GM08714 (cell line): Measurements from ENCODE around the gene PGS1.

ENCODE experiments used
- H3K4me3 ChIP-seq: fragments of 200-500 bp; sonication (Bioruptor generic); 2 replicates; pipeline ENCODE4 v1.5.1; 2014; ENCODE audit warnings: mild to moderate bottlenecking, low read length, inconsistent platforms
- ZNF274 ChIP-seq: IDR thresholded peaks from 2 replicates; pipeline ENCODE4 v1.6.1; 2012; ENCODE audit warnings: mild to moderate bottlenecking, low read depth, low read length

PGS1 gene

GRCh38 chr17:78435330-78436005 is 57.0 kb downstream of the PGS1 start:
- H3K4me3 ChIP-seq = no peak overlapping the region
- TF ChIP-seq ZNF274 = no peak

GRCh38 chr17:78437508-78438169 is 59.2 kb downstream of the PGS1 start:
- TF ChIP-seq ZNF274 = no peak
- H3K4me3 ChIP-seq = no peak overlapping the region

- no peak for TF ChIP-seq ZNF274
- H3K4me3 ChIP-seq = no peak overlapping the region
These were observed 59.8 kb downstream of the PGS1 start for GRCh38 chr17:78438271-78438691.

- no peak for TF ChIP-seq ZNF274
- H3K4me3 ChIP-seq = no peak overlapping the region
These were observed 60.4 kb downstream of the PGS1 start for GRCh38 chr17:78438694-78439325.

- H3K4me3 ChIP-seq = no peak overlapping the region
- TF ChIP-seq ZNF274 = no peak
These were observed 63.0 kb downstream of the PGS1 start for GRCh38 chr17:78441271-78441971.

GRCh38 chr17:78442648-78443218 is 64.3 kb downstream of the PGS1 start:
- H3K4me3 ChIP-seq = no peak overlapping the region
- no peak for TF ChIP-seq ZNF274

- no peak for TF ChIP-seq ZNF274
- no peak overlapping the region for H3K4me3 ChIP-seq
These were observed 65.9 kb downstream of the PGS1 start for GRCh38 chr17:78444392-78444791.

GRCh38 chr17:78446833-78447232 is 68.4 kb downstream of the PGS1 start:
- no peak overlapping the region for H3K4me3 ChIP-seq
- no peak for TF ChIP-seq ZNF274

GRCh38 chr17:78448356-78448993 is 70.0 kb downstream of the PGS1 start:
- TF ChIP-seq ZNF274 = no peak
- H3K4me3 ChIP-seq = no peak overlapping the region

GRCh38 chr17:78449983-78450595 is 71.6 kb downstream of the PGS1 start:
- no peak for TF ChIP-seq ZNF274
- H3K4me3 ChIP-seq = no peak overlapping the region

GRCh38 chr17:78450696-78451345 is 72.4 kb downstream of the PGS1 start:
- TF ChIP-seq ZNF274 = no peak
- H3K4me3 ChIP-seq = no peak overlapping the region

GRCh38 chr17:78451753-78452152 is 73.3 kb downstream of the PGS1 start:
- no peak for TF ChIP-seq ZNF274
- H3K4me3 ChIP-seq = no peak overlapping the region

GRCh38 chr17:78454346-78454745 is 75.9 kb downstream of the PGS1 start:
- TF ChIP-seq ZNF274 = no peak
- H3K4me3 ChIP-seq = no peak overlapping the region

GRCh38 chr17:78458091-78458490 is 79.6 kb downstream of the PGS1 start:
- no peak for TF ChIP-seq ZNF274
- no peak overlapping the region for H3K4me3 ChIP-seq
